ENCODE measurements around the gene MED25. TPM values are rescaled to one million over a fixed set of nuclear protein-coding genes. Genes with fewer than 3 reads are reported as not detected.

Gene MED25
- polyA plus RNA-seq, 1 donor from 2014 or later, result 18.9 TPM

DNA sequence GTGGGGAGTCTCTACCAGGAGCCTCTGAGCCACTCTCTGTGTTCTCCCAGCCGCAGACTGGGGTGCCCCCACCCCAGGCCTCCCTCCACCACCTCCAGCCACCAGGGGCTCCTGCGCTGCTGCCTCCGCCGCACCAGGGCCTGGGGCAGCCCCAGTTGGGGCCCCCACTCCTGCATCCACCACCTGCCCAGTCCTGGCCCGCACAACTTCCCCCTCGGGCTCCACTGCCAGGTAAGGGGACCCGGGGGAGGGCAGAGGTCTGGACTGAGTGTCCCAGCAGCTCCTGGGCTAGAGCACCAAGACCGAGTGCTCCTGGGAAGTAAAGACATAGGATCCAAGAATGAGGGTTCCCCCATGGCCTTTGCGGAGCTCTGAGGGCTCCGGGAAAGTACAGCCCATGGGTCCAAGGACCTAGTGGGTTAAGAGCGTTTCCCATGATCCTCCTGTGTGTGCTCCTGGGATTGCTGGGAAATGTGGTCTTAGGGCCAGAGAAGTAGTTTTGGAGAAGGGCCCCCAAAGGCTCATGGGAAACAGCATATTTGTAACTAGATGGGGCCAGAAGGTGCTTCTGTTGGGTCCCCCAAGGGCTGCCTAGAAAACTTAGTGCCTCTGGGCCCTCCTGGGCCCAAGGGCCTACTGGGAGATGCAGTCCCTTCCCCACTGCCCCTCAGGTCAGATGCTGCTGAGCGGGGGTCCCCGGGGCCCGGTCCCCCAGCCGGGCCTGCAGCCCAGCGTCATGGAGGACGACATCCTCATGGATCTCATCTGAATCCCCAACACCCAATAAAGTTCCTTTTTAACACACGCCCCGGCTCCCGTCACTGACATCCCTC, 18.3 kb downstream of the MED25 start:
- peaks cover 5% of the 10 kb centered on the region for H3K36me3 ChIP-seq (ENCODE audit: insufficient read depth, low read length)

DNA sequence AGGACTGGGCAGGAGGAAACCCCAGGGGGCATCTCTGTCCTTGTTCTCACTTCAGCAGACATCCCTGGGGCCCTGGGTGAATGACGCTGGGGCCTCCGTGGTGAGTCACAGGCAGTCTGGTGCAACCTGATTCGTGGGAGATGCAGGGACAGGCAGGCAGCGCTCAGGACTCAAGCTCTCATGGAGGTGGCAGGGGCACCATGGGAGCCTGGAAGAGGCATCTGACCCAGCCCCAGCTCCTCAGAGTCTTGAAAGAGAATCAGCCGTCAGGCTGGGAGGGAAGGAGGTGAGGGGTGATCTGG, 18.9 kb downstream of the MED25 start:
- Histone ChIP-seq H3K27ac (ENCODE audit: low read length) (no peak overlapping the region), H3K9me2 (ENCODE audit: insufficient read depth, low read length) (no peaks in the 10 kb centered on the region), H2AFZ (ENCODE audit: low read depth, low read length) (no peak overlapping the region), H3K4me3 (ENCODE audit: low read length) (no peak overlapping the region), H3K27me3 (ENCODE audit: insufficient read depth, low read depth, low read length) (no peaks in the 10 kb centered on the region), H3K36me3 (ENCODE audit: insufficient read depth, low read length) (peaks cover 5% of the 10 kb centered on the region), H4K20me1 (ENCODE audit: insufficient read depth) (no peaks in the 10 kb centered on the region), H3K9ac (ENCODE audit: low read length) (no peak overlapping the region), H3F3A (ENCODE audit: insufficient read depth, low read length, poor library complexity, severe bottlenecking) (no peaks in the 10 kb centered on the region), H3K79me2 (replicated peaks; ENCODE audit: insufficient read depth, low read length) (no peaks in the 10 kb centered on the region), H3K9me3 (ENCODE audit: low read length) (no peaks in the 10 kb centered on the region), H3K4me2 (ENCODE audit: low read length) (no peak overlapping the region)
- no peak for TF ChIP-seq EZH2 (IDR thresholded peaks at IDR 0.05; ENCODE audit: borderline replicate concordance, insufficient read depth, low read length, poor library complexity, severe bottlenecking)
- no peak for TF ChIP-seq MXI1 (conservative IDR thresholded peaks at IDR 0.05; ENCODE audit: poor library complexity, severe bottlenecking)
- no peak for TF ChIP-seq REST (IDR thresholded peaks at IDR 0.05; ENCODE audit: borderline replicate concordance)
- TF ChIP-seq POLR2AphosphoS5 (IDR thresholded peaks at IDR 0.05), result no peak
- TF ChIP-seq TAF1 (IDR thresholded peaks at IDR 0.05; ENCODE audit: low read depth), result no peak
- no peak for TF ChIP-seq RAD21 (conservative IDR thresholded peaks at IDR 0.05)
- TF ChIP-seq, protein P1, sequence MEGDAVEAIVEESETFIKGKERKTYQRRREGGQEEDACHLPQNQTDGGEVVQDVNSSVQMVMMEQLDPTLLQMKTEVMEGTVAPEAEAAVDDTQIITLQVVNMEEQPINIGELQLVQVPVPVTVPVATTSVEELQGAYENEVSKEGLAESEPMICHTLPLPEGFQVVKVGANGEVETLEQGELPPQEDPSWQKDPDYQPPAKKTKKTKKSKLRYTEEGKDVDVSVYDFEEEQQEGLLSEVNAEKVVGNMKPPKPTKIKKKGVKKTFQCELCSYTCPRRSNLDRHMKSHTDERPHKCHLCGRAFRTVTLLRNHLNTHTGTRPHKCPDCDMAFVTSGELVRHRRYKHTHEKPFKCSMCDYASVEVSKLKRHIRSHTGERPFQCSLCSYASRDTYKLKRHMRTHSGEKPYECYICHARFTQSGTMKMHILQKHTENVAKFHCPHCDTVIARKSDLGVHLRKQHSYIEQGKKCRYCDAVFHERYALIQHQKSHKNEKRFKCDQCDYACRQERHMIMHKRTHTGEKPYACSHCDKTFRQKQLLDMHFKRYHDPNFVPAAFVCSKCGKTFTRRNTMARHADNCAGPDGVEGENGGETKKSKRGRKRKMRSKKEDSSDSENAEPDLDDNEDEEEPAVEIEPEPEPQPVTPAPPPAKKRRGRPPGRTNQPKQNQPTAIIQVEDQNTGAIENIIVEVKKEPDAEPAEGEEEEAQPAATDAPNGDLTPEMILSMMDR (IDR thresholded peaks at IDR 0.05; ENCODE audit: poor library complexity, severe bottlenecking), result no peak
- TF ChIP-seq EP300 (conservative IDR thresholded peaks at IDR 0.05; ENCODE audit: poor library complexity, severe bottlenecking), result no peak
- TF ChIP-seq SMC3 (conservative IDR thresholded peaks at IDR 0.05; ENCODE audit: poor library complexity), result no peak

More for the DNA sequence above, 18.3 kb downstream of the MED25 start:
- no peaks in the 10 kb centered on the region for H3K9me3 ChIP-seq (ENCODE audit: low read length)
- no peak overlapping the region for H3K4me3 ChIP-seq (ENCODE audit: low read length)
- no peak overlapping the region for H3K9ac ChIP-seq (ENCODE audit: low read length)
- H3K79me2 ChIP-seq (replicated peaks; ENCODE audit: insufficient read depth, low read length), result no peaks in the 10 kb centered on the region
- H2AFZ ChIP-seq (ENCODE audit: low read depth, low read length), result no peak overlapping the region
- no peaks in the 10 kb centered on the region for H3F3A ChIP-seq (ENCODE audit: insufficient read depth, low read length, poor library complexity, severe bottlenecking)
- H3K27me3 ChIP-seq (ENCODE audit: insufficient read depth, low read depth, low read length), result no peaks in the 10 kb centered on the region
- H3K4me2 ChIP-seq (ENCODE audit: low read length), result no peak overlapping the region
- TF ChIP-seq TAF1 (IDR thresholded peaks at IDR 0.05; ENCODE audit: low read depth) (no peak), POLR2AphosphoS5 (IDR thresholded peaks at IDR 0.05) (no peak), MXI1 (conservative IDR thresholded peaks at IDR 0.05; ENCODE audit: poor library complexity, severe bottlenecking) (no peak), EP300 (conservative IDR thresholded peaks at IDR 0.05; ENCODE audit: poor library complexity, severe bottlenecking) (no peak), EZH2 (IDR thresholded peaks at IDR 0.05; ENCODE audit: borderline replicate concordance, insufficient read depth, low read length, poor library complexity, severe bottlenecking) (no peak), RAD21 (conservative IDR thresholded peaks at IDR 0.05) (no peak), SMC3 (conservative IDR thresholded peaks at IDR 0.05; ENCODE audit: poor library complexity) (no peak)
- no peak overlapping the region for H3K27ac ChIP-seq (ENCODE audit: low read length)
- no peaks in the 10 kb centered on the region for H4K20me1 ChIP-seq (ENCODE audit: insufficient read depth)
- H3K9me2 ChIP-seq (ENCODE audit: insufficient read depth, low read length), result no peaks in the 10 kb centered on the region
